Loucy (cell line): Measurements from ENCODE around the gene ZDHHC14.

ENCODE experiments used
- EZH2phosphoT487 ChIP-seq: fragments of 200-600 bp; IDR thresholded peaks from 2 replicates; pipeline ENCODE4 v1.6.1; 2018; ENCODE audit warnings: antibody characterized with exemption, mild to moderate bottlenecking, moderate library complexity, borderline replicate concordance
- TF ChIP-seq, protein P1 (sequence below): fragments of 200-600 bp; sonication (generic); conservative IDR thresholded peaks from 2 replicates; pipeline ENCODE4 v1.5.1; 2014; ENCODE audit warnings: mild to moderate bottlenecking, antibody characterized with exemption, low read length

DNA sequence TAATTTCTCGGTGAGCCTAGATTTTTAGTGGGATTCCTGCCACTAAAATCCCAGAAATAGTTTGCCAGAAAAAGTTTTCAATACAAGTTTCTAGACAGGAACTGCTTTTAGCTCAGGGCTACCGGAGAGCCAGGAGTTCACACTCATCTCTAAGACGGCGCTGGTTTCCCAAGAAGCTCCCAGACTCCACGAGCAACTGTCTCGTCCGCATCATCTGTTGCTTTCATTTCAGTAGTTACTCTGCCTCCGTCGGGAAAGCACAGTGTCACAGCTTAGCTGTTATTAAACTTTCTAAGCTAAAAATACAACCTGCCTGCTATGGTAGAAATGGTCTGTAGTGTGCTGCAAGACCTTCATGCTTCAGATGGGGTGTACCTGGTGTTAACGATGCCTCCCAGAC is 244.8 kb downstream of the ZDHHC14 start:
- TF ChIP-seq, protein P1, sequence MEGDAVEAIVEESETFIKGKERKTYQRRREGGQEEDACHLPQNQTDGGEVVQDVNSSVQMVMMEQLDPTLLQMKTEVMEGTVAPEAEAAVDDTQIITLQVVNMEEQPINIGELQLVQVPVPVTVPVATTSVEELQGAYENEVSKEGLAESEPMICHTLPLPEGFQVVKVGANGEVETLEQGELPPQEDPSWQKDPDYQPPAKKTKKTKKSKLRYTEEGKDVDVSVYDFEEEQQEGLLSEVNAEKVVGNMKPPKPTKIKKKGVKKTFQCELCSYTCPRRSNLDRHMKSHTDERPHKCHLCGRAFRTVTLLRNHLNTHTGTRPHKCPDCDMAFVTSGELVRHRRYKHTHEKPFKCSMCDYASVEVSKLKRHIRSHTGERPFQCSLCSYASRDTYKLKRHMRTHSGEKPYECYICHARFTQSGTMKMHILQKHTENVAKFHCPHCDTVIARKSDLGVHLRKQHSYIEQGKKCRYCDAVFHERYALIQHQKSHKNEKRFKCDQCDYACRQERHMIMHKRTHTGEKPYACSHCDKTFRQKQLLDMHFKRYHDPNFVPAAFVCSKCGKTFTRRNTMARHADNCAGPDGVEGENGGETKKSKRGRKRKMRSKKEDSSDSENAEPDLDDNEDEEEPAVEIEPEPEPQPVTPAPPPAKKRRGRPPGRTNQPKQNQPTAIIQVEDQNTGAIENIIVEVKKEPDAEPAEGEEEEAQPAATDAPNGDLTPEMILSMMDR, result no peak
- no peak for TF ChIP-seq EZH2phosphoT487
